Adrenal gland (tissue), 5 donors: ENCODE data around the gene IQGAP2.

Source experiments
- POLR2A ChIP-seq, 2 donors: fragments of 450-650 bp; IDR thresholded peaks; one replicate each; pipeline ENCODE4 v1.6.1; 2017; ENCODE audit warnings: antibody characterized with exemption in 2 of 2, mild to moderate bottlenecking in 2 of 2, moderate library complexity in 1 of 2
- TF ChIP-seq, protein P1 (sequence below), 6 experiments: fragments of 450-650 bp in 4 of 6; fragments of 200-600 bp in 2 of 6; sonication (generic) in 1 of 6; IDR thresholded peaks; 1 replicate in 5 of 6; 2 replicates in 1 of 6; pipeline versions ENCODE4 v1.5.1 to v1.8.0; 2016 to 2021; ENCODE audit warnings: antibody characterized with exemption in 6 of 6, mild to moderate bottlenecking in 2 of 6, moderate library complexity in 1 of 6
- donor health status: DM: no; HTN: no; CAD: no.

DNA sequence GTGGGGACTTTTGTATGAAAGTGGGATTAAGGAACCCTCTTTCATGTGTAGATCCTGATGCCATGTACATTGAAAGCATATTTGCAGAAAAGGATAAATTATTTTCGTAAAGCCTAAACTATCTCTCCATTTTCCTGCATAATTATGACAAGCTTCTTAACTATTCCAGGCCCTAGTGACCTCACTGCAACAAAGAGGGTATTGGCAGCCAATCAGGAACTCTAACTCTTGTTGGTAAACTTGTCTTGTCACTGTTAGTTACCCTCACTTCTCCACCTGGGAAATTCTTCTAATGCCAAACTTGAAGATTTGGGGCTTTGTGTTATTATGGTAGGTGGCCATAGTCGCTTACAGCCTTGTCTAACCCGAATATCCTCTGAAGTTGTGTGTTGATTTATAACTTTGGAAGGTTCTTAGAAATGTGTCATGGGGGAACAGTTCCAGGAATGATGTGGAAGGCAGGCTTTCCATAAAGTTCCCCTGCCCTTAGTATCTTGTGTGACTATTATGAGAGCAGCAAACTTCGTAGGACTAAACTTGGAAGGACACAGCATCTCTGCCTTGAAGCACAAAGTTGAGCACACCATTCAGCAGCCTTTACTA lies 52.5 kb downstream of the IQGAP2 start:
- TF ChIP-seq POLR2A (IDR thresholded peaks at IDR 0.05), result no peak
- TF ChIP-seq, protein P1, sequence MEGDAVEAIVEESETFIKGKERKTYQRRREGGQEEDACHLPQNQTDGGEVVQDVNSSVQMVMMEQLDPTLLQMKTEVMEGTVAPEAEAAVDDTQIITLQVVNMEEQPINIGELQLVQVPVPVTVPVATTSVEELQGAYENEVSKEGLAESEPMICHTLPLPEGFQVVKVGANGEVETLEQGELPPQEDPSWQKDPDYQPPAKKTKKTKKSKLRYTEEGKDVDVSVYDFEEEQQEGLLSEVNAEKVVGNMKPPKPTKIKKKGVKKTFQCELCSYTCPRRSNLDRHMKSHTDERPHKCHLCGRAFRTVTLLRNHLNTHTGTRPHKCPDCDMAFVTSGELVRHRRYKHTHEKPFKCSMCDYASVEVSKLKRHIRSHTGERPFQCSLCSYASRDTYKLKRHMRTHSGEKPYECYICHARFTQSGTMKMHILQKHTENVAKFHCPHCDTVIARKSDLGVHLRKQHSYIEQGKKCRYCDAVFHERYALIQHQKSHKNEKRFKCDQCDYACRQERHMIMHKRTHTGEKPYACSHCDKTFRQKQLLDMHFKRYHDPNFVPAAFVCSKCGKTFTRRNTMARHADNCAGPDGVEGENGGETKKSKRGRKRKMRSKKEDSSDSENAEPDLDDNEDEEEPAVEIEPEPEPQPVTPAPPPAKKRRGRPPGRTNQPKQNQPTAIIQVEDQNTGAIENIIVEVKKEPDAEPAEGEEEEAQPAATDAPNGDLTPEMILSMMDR (IDR thresholded peaks at IDR 0.05), result no peak
